K562 (cell line): Measurements from ENCODE around the gene CCSAP. TPM values are rescaled to one million over a fixed set of nuclear protein-coding genes. Genes with fewer than 3 reads are reported as not detected.

Experiments
- ATAC-seq: fragments of 200-7000 bp; cut with Tn5 transposase; 3 replicates; pipeline ENCODE4 v1.9.1; 2020; ENCODE audit warnings: moderate library complexity
- BruUV-seq: library from RNA; stranded (reverse); fragments of 400-500 nt; replicated peaks from 2 replicates; lab custom pipeline; 2021; lab: Mats Ljungman, UMichigan
- CTCF ChIA-PET: fragments of 300-600 bp; formaldehyde crosslinking; extraction: SDS; loops from one replicate; lab custom pipeline; 2021; ENCODE audit warnings: low intra/inter-chr PET ratio; lab: Yijun Ruan, JAX
- POLR2A ChIA-PET: fragments of 300-600, 350-650 bp; sonication (Branson Sonifier 250); formaldehyde crosslinking; extraction: SDS; loops from one replicate; lab custom pipeline; 2021; ENCODE audit warnings: antibody characterized with exemption, inconsistent platforms; lab: Yijun Ruan, JAX
- DNase-seq, 4 experiments: peaks; one replicate each; pipeline versions ENCODE4 v3.0.0 to v3.0.0-alpha.2; 2011 to 2018; ENCODE audit warnings: low spot score in 3 of 4, mixed read lengths in 3 of 4; ENCODE audit errors: extremely low read depth in 1 of 4
- FAIRE-seq: peaks from 2 replicates; lab custom pipeline; 2011; peaks lifted over from hg19 to GRCh38; lab: Jason Lieb, UNC
- H2AFZ ChIP-seq: 2 replicates; pipeline ENCODE4 v1.6.0; 2011; ENCODE audit warnings: low read depth, low read length, control low read depth, inconsistent platforms
- H3K27ac ChIP-seq: fragments of 200-600 bp; 3 replicates; pipeline ENCODE4 v1.8.0; 2011; ENCODE audit warnings: low read depth, mild to moderate bottlenecking, control low read depth, inconsistent platforms, low read length, moderate library complexity, mixed read lengths; ENCODE audit errors: extremely low read depth
- H3K27me3 ChIP-seq, 2 experiments: fragments of 300-600 bp in 1 of 2; 2 replicates in 1 of 2; 3 replicates in 1 of 2; pipeline versions ENCODE4 v1.6.0 to v1.8.0; 2011; ENCODE audit warnings: inconsistent platforms in 2 of 2, low read length in 2 of 2, mild to moderate bottlenecking in 1 of 2, mixed read lengths in 1 of 2, moderate library complexity in 1 of 2; ENCODE audit not compliant: control insufficient read depth in 2 of 2, insufficient read depth in 2 of 2
- H3K36me3 ChIP-seq: fragments of 300-600 bp; 3 replicates; pipeline ENCODE4 v1.8.0; 2011; ENCODE audit warnings: mild to moderate bottlenecking, low read length, inconsistent platforms; ENCODE audit not compliant: control insufficient read depth, insufficient read depth
- H3K4me1 ChIP-seq, 2 experiments: fragments of 200-600 bp in 1 of 2; replicated peaks in 1 of 2; 2 replicates in 1 of 2; 3 replicates in 1 of 2; pipeline versions ENCODE4 v1.5.1 to v1.8.0; 2011; ENCODE audit warnings: inconsistent platforms in 2 of 2, low read length in 2 of 2, mild to moderate bottlenecking in 1 of 2, mixed read lengths in 1 of 2, moderate library complexity in 1 of 2; ENCODE audit not compliant: control insufficient read depth in 2 of 2, insufficient read depth in 2 of 2
- H3K4me2 ChIP-seq: 2 replicates; pipeline ENCODE4 v1.6.1; 2011; ENCODE audit warnings: low read length, control low read depth, inconsistent platforms, mixed read lengths; ENCODE audit not compliant: insufficient read depth
- H3K4me3 ChIP-seq: fragments of 200-600 bp; sonication (generic), shearing (Covaris generic); 2 replicates; pipeline ENCODE4 v1.5.1; 2016; ENCODE audit warnings: control low read depth, inconsistent platforms
- H3K79me2 ChIP-seq: fragments of 200-600 bp; 3 replicates; pipeline ENCODE4 v1.8.0; 2011; ENCODE audit warnings: low read length, inconsistent platforms; ENCODE audit not compliant: control insufficient read depth, insufficient read depth
- H3K9ac ChIP-seq, 2 experiments: 2 replicates each; pipeline versions ENCODE4 v1.6.0 to v1.6.1; 2011; ENCODE audit warnings: low read depth in 2 of 2, low read length in 2 of 2, control low read depth in 1 of 2, inconsistent platforms in 1 of 2, mild to moderate bottlenecking in 1 of 2, mixed read lengths in 1 of 2; ENCODE audit not compliant: insufficient read depth in 1 of 2
- H3K9me1 ChIP-seq: one replicate; pipeline ENCODE4 v1.6.0; 2011; ENCODE audit warnings: inconsistent platforms, mild to moderate bottlenecking, low read length, moderate library complexity; ENCODE audit not compliant: control insufficient read depth, insufficient read depth
- H3K9me3 ChIP-seq: replicated peaks from 2 replicates; pipeline ENCODE4 v1.5.1; 2011; ENCODE audit warnings: low read depth, low read length, inconsistent platforms; ENCODE audit not compliant: control insufficient read depth, insufficient read depth
- H4K20me1 ChIP-seq: replicated peaks from 2 replicates; pipeline ENCODE4 v1.6.1; 2011; ENCODE audit warnings: low read length, inconsistent platforms, mixed read lengths; ENCODE audit not compliant: control insufficient read depth, insufficient read depth
- CREB5 ChIP-seq: fragments of 250-450 bp; sonication (Bioruptor Pico); IDR thresholded peaks from 2 replicates; pipeline ENCODE4 v1.5.0; 2020; ENCODE audit warnings: mild to moderate bottlenecking
- FOXJ3 ChIP-seq: sonication (generic); formaldehyde crosslinking; IDR thresholded peaks from 2 replicates; pipeline ENCODE4 v1.4.0; 2020; ENCODE audit warnings: mild to moderate bottlenecking, missing genetic modification reagents
- FOXK1 ChIP-seq: sonication (generic); formaldehyde crosslinking; IDR thresholded peaks from 2 replicates; pipeline ENCODE4 v1.8.0; 2022; ENCODE audit warnings: missing genetic modification reagents, mild to moderate bottlenecking, borderline replicate concordance
- MNT ChIP-seq, 2 experiments: fragments of 450-650 bp; conservative IDR thresholded peaks; 2 replicates each; pipeline ENCODE4 v1.6.1; 2017; ENCODE audit warnings: mild to moderate bottlenecking in 2 of 2, moderate library complexity in 2 of 2
- MYC ChIP-seq, 2 experiments: fragments of 250-450 bp in 1 of 2; sonication (Bioruptor Pico) in 1 of 2; IDR thresholded peaks; 2 replicates each; pipeline versions ENCODE4 v1.5.1 to v1.6.1; 2012 to 2021; ENCODE audit warnings: low read depth in 2 of 2, borderline replicate concordance in 1 of 2, improper control_type of control experiment in 1 of 2, low read length in 1 of 2, mild to moderate bottlenecking in 1 of 2, moderate library complexity in 1 of 2
- PRPF4 ChIP-seq: fragments of 200-400 bp; formaldehyde crosslinking; IDR thresholded peaks from one replicate; pipeline ENCODE4 v1.6.1; 2017; ENCODE audit warnings: low read length, low read depth, mild to moderate bottlenecking; ENCODE audit not compliant: insufficient read depth, poor library complexity, severe bottlenecking
- ZBTB1 ChIP-seq: sonication (generic); formaldehyde crosslinking; IDR thresholded peaks from 2 replicates; pipeline ENCODE4 v1.8.1; 2023; ENCODE audit warnings: missing genetic modification reagents, low read depth, mild to moderate bottlenecking, borderline replicate concordance
- ZSCAN29 ChIP-seq: fragments of 450-650 bp; IDR thresholded peaks from 2 replicates; pipeline ENCODE4 v1.6.1; 2017
- WGBS: fragments of 100-300 bp; shearing (Covaris generic); methylation state at CpG from one replicate; pipeline ENCODE4 v1.1.6; 2016; ENCODE audit warnings: low coverage, mixed read lengths; ENCODE audit not compliant: insufficient coverage; ENCODE audit errors: missing lambda C conversion rate; 5-methylcytosine and 5-hydroxymethylcytosine counted together
- in situ Hi-C: fragments of 300-500 bp; cut with MboI; formaldehyde crosslinking; loops from 4 replicates; pipeline ENCODE4 v1.15.0; 2018; ENCODE audit warnings: inconsistent platforms, mixed read lengths
- intact Hi-C: fragments of 100-400 bp; cut with micrococcal nuclease; formaldehyde crosslinking; loops from 2 replicates; pipeline ENCODE4 v1.14.2; 2022
- polyA plus RNA-seq, 8 experiments: library from polyadenylated mRNA; depleted of rRNA in 4 of 8; stranded (reverse) in 5 of 8; unstranded in 3 of 8; fragments of >200 nt; fragmentation: Nextera tagmentation in 2 of 8; fragmentation: Illumina TruSeq in 1 of 8; extraction: Ambion mirVana in 2 of 8; extraction: Trizol in 1 of 8; gene quantifications; 2 replicates each; pipeline versions ENCODE4 v1.2.1 to v1.2.3, GENCODE V29; 2011 to 2014; ENCODE audit warnings: inconsistent platforms in 1 of 8, missing spikeins in 1 of 8
- total RNA-seq, 7 experiments: library from RNA; depleted of rRNA in 6 of 7; stranded (reverse); fragments of >200 nt in 6 of 7; fragmentation: Illumina TruSeq in 2 of 7; extraction: Trizol in 2 of 7; gene quantifications; 2 replicates each; pipeline versions ENCODE4 v1.2.1 to v1.2.3, GENCODE V29; 2011 to 2021; ENCODE audit warnings: low replicate concordance in 1 of 7
- TF ChIP-seq, protein P1 (sequence below): fragments of 250-450 bp; sonication (Bioruptor Pico); IDR thresholded peaks from 2 replicates; pipeline ENCODE4 v1.5.1; 2021; ENCODE audit warnings: mild to moderate bottlenecking
- TF ChIP-seq, protein P2 (sequence below): sonication (generic); formaldehyde crosslinking; IDR thresholded peaks from 2 replicates; pipeline ENCODE4 v1.8.1; 2023; ENCODE audit warnings: mild to moderate bottlenecking, missing genetic modification reagents, moderate library complexity

Gene CCSAP
- total and polyA plus RNA-seq, 9 of the 15 experiments (the other 6 are each of a cell fraction or from before 2014, with no cell fraction given): 3.6 to 15.9 (median 9.5) TPM

DNA sequence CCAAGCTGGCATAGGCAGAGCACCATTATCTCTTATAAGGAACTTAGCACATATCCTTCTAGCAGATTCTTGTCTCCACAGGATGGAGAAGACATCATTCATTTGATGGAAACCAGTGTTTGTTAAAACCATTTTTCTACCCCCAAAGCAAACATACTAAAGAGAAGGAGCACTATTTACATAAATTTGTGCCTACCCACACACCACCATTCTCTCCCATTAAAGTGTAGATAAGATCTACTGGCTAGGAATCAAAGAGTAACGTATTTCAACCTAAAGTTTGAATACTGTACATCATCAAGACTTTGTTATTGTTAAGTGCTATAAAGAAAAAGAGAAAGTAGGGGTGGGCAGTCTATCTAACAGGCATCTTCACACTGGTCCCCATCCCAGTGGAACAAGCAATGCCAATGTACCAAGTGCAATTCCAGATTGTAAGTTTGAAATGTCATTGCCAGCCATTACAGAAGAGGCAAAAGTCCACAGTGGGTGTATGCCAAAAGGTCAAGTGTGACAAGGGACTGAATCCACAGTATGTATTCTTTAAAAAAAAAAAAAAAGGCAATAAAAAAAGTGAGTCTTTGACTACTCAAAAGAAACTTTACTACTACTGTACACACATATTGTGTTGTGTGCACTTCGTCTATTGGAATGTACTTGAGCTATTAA, 18.8 kb downstream of the CCSAP start (continued):
- TF ChIP-seq, protein P1, sequence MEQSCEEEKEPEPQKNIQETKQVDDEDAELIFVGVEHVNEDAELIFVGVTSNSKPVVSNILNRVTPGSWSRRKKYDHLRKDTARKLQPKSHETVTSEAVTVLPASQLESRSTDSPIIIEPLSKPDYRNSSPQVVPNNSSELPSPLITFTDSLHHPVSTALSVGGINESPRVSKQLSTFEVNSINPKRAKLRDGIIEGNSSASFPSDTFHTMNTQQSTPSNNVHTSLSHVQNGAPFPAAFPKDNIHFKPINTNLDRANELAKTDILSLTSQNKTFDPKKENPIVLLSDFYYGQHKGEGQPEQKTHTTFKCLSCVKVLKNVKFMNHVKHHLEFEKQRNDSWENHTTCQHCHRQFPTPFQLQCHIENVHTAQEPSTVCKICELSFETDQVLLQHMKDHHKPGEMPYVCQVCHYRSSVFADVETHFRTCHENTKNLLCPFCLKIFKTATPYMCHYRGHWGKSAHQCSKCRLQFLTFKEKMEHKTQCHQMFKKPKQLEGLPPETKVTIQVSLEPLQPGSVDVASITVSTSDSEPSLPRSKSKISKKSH (CRISPR knock-in tag): no peak

DNA sequence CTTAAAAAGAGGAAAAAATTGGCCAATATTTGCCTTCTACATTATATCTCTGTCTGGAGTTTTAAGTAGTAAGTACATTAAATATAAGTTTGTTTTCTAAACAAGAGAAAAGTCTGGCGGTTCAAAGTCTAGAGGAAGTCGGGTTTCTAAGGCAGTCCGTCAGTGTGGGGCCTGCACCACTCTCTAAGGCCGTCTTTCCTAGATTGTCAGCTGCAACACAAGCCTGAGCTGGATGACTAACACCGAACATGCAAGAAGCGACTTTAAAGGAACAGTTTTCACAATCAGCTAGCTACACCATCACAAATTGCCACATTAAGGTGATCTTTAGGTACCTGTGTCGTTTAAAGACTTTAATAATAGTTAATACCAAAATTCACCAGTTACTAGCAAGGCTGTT, 19.6 kb downstream of the CCSAP start:
- WGBS: 83% methylated on average over 7 of the region's 7 CpGs
- TF ChIP-seq MNT (conservative IDR thresholded peaks at IDR 0.05): no peak
- TF ChIP-seq ZSCAN29: no peak
- TF ChIP-seq PRPF4: no peak
- no peak for TF ChIP-seq FOXJ3 (CRISPR knock-in tag)
- no peak for TF ChIP-seq MYC (IDR thresholded peaks at IDR 0.05; ENCODE audit: low read depth, low read length)
- TF ChIP-seq MYC (CRISPR knock-in tag; IDR thresholded peaks at IDR 0.05; ENCODE audit: borderline replicate concordance, low read depth): no peak
- TF ChIP-seq CREB5 (CRISPR knock-in tag): no peak
- no peak for TF ChIP-seq ZBTB1 (CRISPR knock-in tag)
- TF ChIP-seq FOXK1: no peak
- TF ChIP-seq, protein P2, sequence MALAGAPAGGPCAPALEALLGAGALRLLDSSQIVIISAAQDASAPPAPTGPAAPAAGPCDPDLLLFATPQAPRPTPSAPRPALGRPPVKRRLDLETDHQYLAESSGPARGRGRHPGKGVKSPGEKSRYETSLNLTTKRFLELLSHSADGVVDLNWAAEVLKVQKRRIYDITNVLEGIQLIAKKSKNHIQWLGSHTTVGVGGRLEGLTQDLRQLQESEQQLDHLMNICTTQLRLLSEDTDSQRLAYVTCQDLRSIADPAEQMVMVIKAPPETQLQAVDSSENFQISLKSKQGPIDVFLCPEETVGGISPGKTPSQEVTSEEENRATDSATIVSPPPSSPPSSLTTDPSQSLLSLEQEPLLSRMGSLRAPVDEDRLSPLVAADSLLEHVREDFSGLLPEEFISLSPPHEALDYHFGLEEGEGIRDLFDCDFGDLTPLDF: no peak

More for the DNA sequence above, 19.6 kb downstream of the CCSAP start:
- no peak for DNase-seq
- Histone ChIP-seq H3K27me3 (no peaks in the 10 kb centered on the region), H3K4me3 (no peak overlapping the region), H3K79me2 (no peaks in the 10 kb centered on the region; the same call in 2 of the 3 replicates), H3K4me1 (no peaks in the 10 kb centered on the region), H3K9me3 (no peaks in the 10 kb centered on the region), H4K20me1 (no peaks in the 10 kb centered on the region; the same call in 1 of the 2 replicates), H3K4me2 (no peak overlapping the region), H3K36me3 (peaks cover 73% of the 10 kb centered on the region), H3K9ac (no peak overlapping the region), H2AFZ (no peak overlapping the region), H3K27ac (no peak overlapping the region), H3K9me1 (peaks cover 5% of the 10 kb centered on the region)
- ChIA-PET CTCF (no interaction called here), POLR2A (interaction anchor here (0.7 to 1.3 kb wide), 2 partner anchors 12 to 86 kb away, joined by 3 to 4 read pairs; no protein-coding TSS in a partner anchor)
- no peak for ATAC-seq
- no TSS peak for BruUV-seq
- FAIRE-seq: no peak
- intact Hi-C loops: no loop called here
- in situ Hi-C loops: no loop called here
